MCF 10A (cell line): Measurements from ENCODE around the gene CLIP4. TPM values are rescaled to one million over a fixed set of nuclear protein-coding genes. Genes with fewer than 3 reads are reported as not detected.

Source experiments
- BruUV-seq: library from RNA; stranded (reverse); fragments of 400-500 nt; replicated peaks from 2 replicates; lab custom pipeline; 2021; lab: Mats Ljungman, UMichigan
- CTCF ChIA-PET: fragments of 300-600 bp; sonication (Branson Sonifier 250); formaldehyde crosslinking; extraction: SDS; loops from one replicate; lab custom pipeline; 2021; ENCODE audit warnings: antibody characterized with exemption, inconsistent platforms; lab: Yijun Ruan, JAX
- POLR2A ChIA-PET: fragments of 300-600, 350-650 bp; sonication (Branson Sonifier 250); formaldehyde crosslinking; extraction: SDS; loops from one replicate; lab custom pipeline; 2020; ENCODE audit warnings: antibody characterized with exemption, inconsistent platforms; lab: Yijun Ruan, JAX
- DNase-seq: peaks from one replicate; pipeline ENCODE4 v3.0.0-alpha.2; 2018; ENCODE audit not compliant: unreplicated experiment
- H3K27ac Mint-ChIP-seq: one replicate; pipeline ENCODE4 v1.8.0; 2022; ENCODE audit warnings: mild to moderate bottlenecking, low read depth, mixed read lengths; ENCODE audit not compliant: unreplicated experiment
- H3K27me3 Mint-ChIP-seq: one replicate; pipeline ENCODE4 v1.8.0; 2022; ENCODE audit warnings: mixed read lengths; ENCODE audit not compliant: insufficient read depth, unreplicated experiment
- H3K36me3 Mint-ChIP-seq: one replicate; pipeline ENCODE4 v1.8.0; 2022; ENCODE audit warnings: mild to moderate bottlenecking, moderate library complexity, mixed read lengths; ENCODE audit not compliant: insufficient read depth, unreplicated experiment
- H3K4me1 Mint-ChIP-seq: one replicate; pipeline ENCODE4 v1.8.0; 2022; ENCODE audit warnings: mixed read lengths; ENCODE audit not compliant: insufficient read depth, unreplicated experiment
- H3K4me3 Mint-ChIP-seq: one replicate; pipeline ENCODE4 v1.8.0; 2022; ENCODE audit warnings: mild to moderate bottlenecking, moderate library complexity, mixed read lengths; ENCODE audit not compliant: unreplicated experiment
- H3K9me3 Mint-ChIP-seq: one replicate; pipeline ENCODE4 v1.8.0; 2022; ENCODE audit warnings: mixed read lengths; ENCODE audit not compliant: unreplicated experiment
- CTCF ChIP-seq: fragments of 200-600 bp; IDR thresholded peaks from one replicate; pipeline ENCODE4 v1.8.0; 2022; ENCODE audit warnings: antibody characterized with exemption, mild to moderate bottlenecking; ENCODE audit not compliant: unreplicated experiment
- intact Hi-C: fragments of 100-400 bp; cut with micrococcal nuclease; formaldehyde crosslinking; loops from 2 replicates; pipeline ENCODE4 v1.14.1; 2022
- total RNA-seq: library from RNA; stranded (reverse); gene quantifications from 2 replicates; pipeline ENCODE4 v1.2.3, GENCODE V29; 2022

The CLIP4 gene
- total RNA-seq, 1 experiment from 2014 or later = 77.8 TPM

GRCh38 chr2:29097569-29097968 lies 17.6 kb upstream of the CLIP4 start:
- no TSS peak for BruUV-seq
- intact Hi-C loops = no loop called here
- no peak for TF ChIP-seq CTCF
- no peaks in the 10 kb centered on the region for H3K27me3 Mint-ChIP-seq
- ChIA-PET CTCF (no interaction called here), POLR2A (interaction anchor here (2.7 kb wide), 1 partner anchor 11 kb away, joined by 13 read pairs; no protein-coding TSS in a partner anchor)
- no peak overlapping the region for H3K27ac Mint-ChIP-seq
- H3K36me3 Mint-ChIP-seq = no peaks in the 10 kb centered on the region
- H3K4me1 Mint-ChIP-seq = no peaks in the 10 kb centered on the region
- H3K9me3 Mint-ChIP-seq = no peaks in the 10 kb centered on the region
- no peak overlapping the region for H3K4me3 Mint-ChIP-seq
- no peak for DNase-seq

- no TSS peak for BruUV-seq
- Mint-ChIP-seq H3K36me3 (no peaks in the 10 kb centered on the region), H3K4me3 (no peak overlapping the region), H3K27ac (no peak overlapping the region), H3K27me3 (no peaks in the 10 kb centered on the region), H3K4me1 (no peaks in the 10 kb centered on the region), H3K9me3 (no peaks in the 10 kb centered on the region)
- no peak for TF ChIP-seq CTCF
- intact Hi-C loops = no loop called here
- POLR2A ChIA-PET = interaction anchor here (0.6 kb wide), 1 partner anchor 9 kb away, joined by 3 read pairs; no protein-coding TSS in a partner anchor
- no peak for DNase-seq
- CTCF ChIA-PET = no interaction called here
Observed at GRCh38 chr2:29100564-29100963, 14.7 kb upstream of the CLIP4 start.

- intact Hi-C loops = no loop called here
- CTCF ChIA-PET = interaction anchor here (0.5 to 2.5 kb wide), 5 partner anchors 9 to 214 kb away, joined by 3 to 8 read pairs (median 3); no protein-coding TSS in a partner anchor
- peaks cover 12% of the 10 kb centered on the region for H3K4me1 Mint-ChIP-seq
- POLR2A ChIA-PET = interaction anchor here (1.2 to 6.7 kb wide), 3 partner anchors 12 to 37 kb away, joined by 4 to 70 read pairs (median 17); partner anchors contain the start of gene CLIP4
- no peaks in the 10 kb centered on the region for H3K9me3 Mint-ChIP-seq
- no TSS peak for BruUV-seq
- no peak for TF ChIP-seq CTCF
- no peak overlapping the region for H3K27ac Mint-ChIP-seq
- no peaks in the 10 kb centered on the region for H3K27me3 Mint-ChIP-seq
- H3K36me3 Mint-ChIP-seq = no peaks in the 10 kb centered on the region
- DNase-seq = no peak
- H3K4me3 Mint-ChIP-seq = no peak overlapping the region
Observed at GRCh38 chr2:29104688-29105087, 10.5 kb upstream of the CLIP4 start.

- no peak for TF ChIP-seq CTCF
- H3K27ac Mint-ChIP-seq = no peak overlapping the region
- H3K36me3 Mint-ChIP-seq = no peaks in the 10 kb centered on the region
- ChIA-PET CTCF (interaction anchor here (1.3 to 2.5 kb wide), 2 partner anchors 8 to 51 kb away, joined by 4 to 8 read pairs; no protein-coding TSS in a partner anchor), POLR2A (interaction anchor here (1.1 to 6.7 kb wide), 5 partner anchors 9 to 37 kb away, joined by 3 to 70 read pairs (median 4); partner anchors contain the start of gene CLIP4)
- no peaks in the 10 kb centered on the region for H3K27me3 Mint-ChIP-seq
- peaks cover 16% of the 10 kb centered on the region for H3K4me1 Mint-ChIP-seq
- intact Hi-C loops = no loop called here
- DNase-seq = no peak
- BruUV-seq = no TSS peak
- H3K9me3 Mint-ChIP-seq = no peaks in the 10 kb centered on the region
- H3K4me3 Mint-ChIP-seq = no peak overlapping the region
Observed at GRCh38 chr2:29105375-29105774, 9.8 kb upstream of the CLIP4 start.
